ENCODE measurements around the gene MYO3B. TPM values are rescaled to one million over a fixed set of nuclear protein-coding genes. Genes with fewer than 3 reads are reported as not detected.

MYO3B gene
- polyA plus RNA-seq, 1 of the 3 experiments (the other 2 are of a cell fraction): not detected

- WGBS (ENCODE audit: low lambda C conversion rate): 38% methylated on average over 5 of the region's 5 CpGs
- TF ChIP-seq MAX (IDR thresholded peaks at IDR 0.05; ENCODE audit: low read depth) (peak; percentile 66; the same call in 1 of the 2 replicates), RAD21 (IDR thresholded peaks at IDR 0.05; ENCODE audit: low read length) (no peak), FOSL2 (IDR thresholded peaks at IDR 0.05; ENCODE audit: borderline replicate concordance, low read depth) (peak; percentile 35; the same call in 1 of the 2 replicates), YY1 (IDR thresholded peaks at IDR 0.05; ENCODE audit: low read depth) (peak; percentile 69; the same call in 1 of the 2 replicates), JUND (IDR thresholded peaks at IDR 0.05) (peak; percentile 23; the same call in 1 of the 2 replicates)
- no peak for DNase-seq
- Histone ChIP-seq H3K9ac (no peak overlapping the region), H4K20me1 (ENCODE audit: insufficient read depth) (no peaks in the 10 kb centered on the region), H3K27ac (ENCODE audit: low read depth in 2 of 2, low read length in 1 of 2) (peak overlapping the region in 1 of 2 experiments; percentile 17; a peak in 1 of 4 replicates), H3K4me1 (ENCODE audit: control insufficient read depth in 1 of 2, insufficient read depth in 2 of 2, low read depth in 1 of 2, low read length in 1 of 2) (no peaks in the 10 kb centered on the region), H2AFZ (ENCODE audit: low read depth) (peak overlapping the region; percentile 27; the same call in 1 of the 2 replicates), H3K36me3 (replicated peaks in 1 of 2; ENCODE audit: control insufficient read depth in 1 of 2, insufficient read depth in 2 of 2, low read length in 1 of 2) (no peaks in the 10 kb centered on the region), H3K27me3 (ENCODE audit: insufficient read depth) (no peaks in the 10 kb centered on the region), H3F3A (replicated peaks; ENCODE audit: insufficient read depth) (no peaks in the 10 kb centered on the region), H3K79me2 (ENCODE audit: insufficient read depth) (no peaks in the 10 kb centered on the region), H3K9me2 (no peaks in the 10 kb centered on the region), H3K4me3 (ENCODE audit: low read depth in 2 of 2, low read length in 1 of 2) (no peak overlapping the region), H3K4me2 (no peak overlapping the region), H3K9me3 (no peaks in the 10 kb centered on the region)
- ChIA-PET CTCF (no interaction called here), POLR2A (no interaction called here)
These were observed 315.6 kb downstream of the MYO3B start for GRCh38 chr2:170493426-170494097.

GRCh38 chr2:170495896-170496295 lies 317.9 kb downstream of the MYO3B start:
- Histone ChIP-seq H3F3A (replicated peaks; ENCODE audit: insufficient read depth) (no peaks in the 10 kb centered on the region), H3K79me2 (ENCODE audit: insufficient read depth) (no peaks in the 10 kb centered on the region), H2AFZ (ENCODE audit: low read depth) (no peak overlapping the region), H4K20me1 (ENCODE audit: insufficient read depth) (no peaks in the 10 kb centered on the region), H3K27ac (ENCODE audit: low read depth in 2 of 2, low read length in 1 of 2) (no peak overlapping the region), H3K4me2 (no peak overlapping the region), H3K4me3 (ENCODE audit: low read depth in 2 of 2, low read length in 1 of 2) (no peak overlapping the region), H3K9ac (no peak overlapping the region), H3K9me3 (no peaks in the 10 kb centered on the region), H3K27me3 (ENCODE audit: insufficient read depth) (no peaks in the 10 kb centered on the region), H3K9me2 (no peaks in the 10 kb centered on the region), H3K4me1 (ENCODE audit: control insufficient read depth in 1 of 2, insufficient read depth in 2 of 2, low read depth in 1 of 2, low read length in 1 of 2) (no peaks in the 10 kb centered on the region), H3K36me3 (replicated peaks in 1 of 2; ENCODE audit: control insufficient read depth in 1 of 2, insufficient read depth in 2 of 2, low read length in 1 of 2) (no peaks in the 10 kb centered on the region)
- WGBS (ENCODE audit: low lambda C conversion rate): 27% methylated on average over 1 of the region's 1 CpG
- POLR2A ChIA-PET: no interaction called here
- no peak for DNase-seq
- CTCF ChIA-PET: no interaction called here
- no peak for TF ChIP-seq MAX (IDR thresholded peaks at IDR 0.05; ENCODE audit: low read depth)
- no peak for TF ChIP-seq JUND (IDR thresholded peaks at IDR 0.05)
- TF ChIP-seq SMC3 (IDR thresholded peaks at IDR 0.05; ENCODE audit: low read depth, low read length): no peak
- TF ChIP-seq NRF1 (IDR thresholded peaks at IDR 0.05; ENCODE audit: low read depth, low read length): no peak
- no peak for TF ChIP-seq ZBTB33 (IDR thresholded peaks at IDR 0.05; ENCODE audit: borderline replicate concordance, low read depth)
- no peak for TF ChIP-seq FOSL2 (IDR thresholded peaks at IDR 0.05; ENCODE audit: borderline replicate concordance, low read depth)

Data from SK-N-SH (cell line).